K562 (cell line): ENCODE results near the gene PIEZO2. TPM values are rescaled to one million over a fixed set of nuclear protein-coding genes. Genes with fewer than 3 reads are reported as not detected.

ENCODE experiments used
- ATAC-seq: fragments of 200-7000 bp; cut with Tn5 transposase; 3 replicates; pipeline ENCODE4 v1.9.1; 2020; ENCODE audit warnings: moderate library complexity
- BruUV-seq: library from RNA; stranded (reverse); fragments of 400-500 nt; replicated peaks from 2 replicates; lab custom pipeline; 2021; lab: Mats Ljungman, UMichigan
- CTCF ChIA-PET: fragments of 300-600 bp; formaldehyde crosslinking; extraction: SDS; loops from one replicate; lab custom pipeline; 2021; ENCODE audit warnings: low intra/inter-chr PET ratio; lab: Yijun Ruan, JAX
- POLR2A ChIA-PET: fragments of 300-600, 350-650 bp; sonication (Branson Sonifier 250); formaldehyde crosslinking; extraction: SDS; loops from one replicate; lab custom pipeline; 2021; ENCODE audit warnings: antibody characterized with exemption, inconsistent platforms; lab: Yijun Ruan, JAX
- DNase-seq, 4 experiments: peaks; one replicate each; pipeline versions ENCODE4 v3.0.0 to v3.0.0-alpha.2; 2011 to 2018; ENCODE audit warnings: low spot score in 3 of 4, mixed read lengths in 3 of 4; ENCODE audit errors: extremely low read depth in 1 of 4
- FAIRE-seq: peaks from 2 replicates; lab custom pipeline; 2011; peaks lifted over from hg19 to GRCh38; lab: Jason Lieb, UNC
- H2AFZ ChIP-seq: 2 replicates; pipeline ENCODE4 v1.6.0; 2011; ENCODE audit warnings: low read depth, low read length, control low read depth, inconsistent platforms
- H3K27ac ChIP-seq: fragments of 200-600 bp; 3 replicates; pipeline ENCODE4 v1.8.0; 2011; ENCODE audit warnings: low read depth, mild to moderate bottlenecking, control low read depth, inconsistent platforms, low read length, moderate library complexity, mixed read lengths; ENCODE audit errors: extremely low read depth
- H3K27me3 ChIP-seq, 2 experiments: fragments of 300-600 bp in 1 of 2; 2 replicates in 1 of 2; 3 replicates in 1 of 2; pipeline versions ENCODE4 v1.6.0 to v1.8.0; 2011; ENCODE audit warnings: inconsistent platforms in 2 of 2, low read length in 2 of 2, mild to moderate bottlenecking in 1 of 2, mixed read lengths in 1 of 2, moderate library complexity in 1 of 2; ENCODE audit not compliant: control insufficient read depth in 2 of 2, insufficient read depth in 2 of 2
- H3K36me3 ChIP-seq: fragments of 300-600 bp; 3 replicates; pipeline ENCODE4 v1.8.0; 2011; ENCODE audit warnings: mild to moderate bottlenecking, low read length, inconsistent platforms; ENCODE audit not compliant: control insufficient read depth, insufficient read depth
- H3K4me1 ChIP-seq, 2 experiments: fragments of 200-600 bp in 1 of 2; replicated peaks in 1 of 2; 2 replicates in 1 of 2; 3 replicates in 1 of 2; pipeline versions ENCODE4 v1.5.1 to v1.8.0; 2011; ENCODE audit warnings: inconsistent platforms in 2 of 2, low read length in 2 of 2, mild to moderate bottlenecking in 1 of 2, mixed read lengths in 1 of 2, moderate library complexity in 1 of 2; ENCODE audit not compliant: control insufficient read depth in 2 of 2, insufficient read depth in 2 of 2
- H3K4me2 ChIP-seq: 2 replicates; pipeline ENCODE4 v1.6.1; 2011; ENCODE audit warnings: low read length, control low read depth, inconsistent platforms, mixed read lengths; ENCODE audit not compliant: insufficient read depth
- H3K4me3 ChIP-seq: fragments of 200-600 bp; sonication (generic), shearing (Covaris generic); 2 replicates; pipeline ENCODE4 v1.5.1; 2016; ENCODE audit warnings: control low read depth, inconsistent platforms
- H3K79me2 ChIP-seq: fragments of 200-600 bp; 3 replicates; pipeline ENCODE4 v1.8.0; 2011; ENCODE audit warnings: low read length, inconsistent platforms; ENCODE audit not compliant: control insufficient read depth, insufficient read depth
- H3K9ac ChIP-seq, 2 experiments: 2 replicates each; pipeline versions ENCODE4 v1.6.0 to v1.6.1; 2011; ENCODE audit warnings: low read depth in 2 of 2, low read length in 2 of 2, control low read depth in 1 of 2, inconsistent platforms in 1 of 2, mild to moderate bottlenecking in 1 of 2, mixed read lengths in 1 of 2; ENCODE audit not compliant: insufficient read depth in 1 of 2
- H3K9me1 ChIP-seq: one replicate; pipeline ENCODE4 v1.6.0; 2011; ENCODE audit warnings: inconsistent platforms, mild to moderate bottlenecking, low read length, moderate library complexity; ENCODE audit not compliant: control insufficient read depth, insufficient read depth
- H3K9me3 ChIP-seq: replicated peaks from 2 replicates; pipeline ENCODE4 v1.5.1; 2011; ENCODE audit warnings: low read depth, low read length, inconsistent platforms; ENCODE audit not compliant: control insufficient read depth, insufficient read depth
- H4K20me1 ChIP-seq: replicated peaks from 2 replicates; pipeline ENCODE4 v1.6.1; 2011; ENCODE audit warnings: low read length, inconsistent platforms, mixed read lengths; ENCODE audit not compliant: control insufficient read depth, insufficient read depth
- C11orf30 ChIP-seq: fragments of 450-650 bp; IDR thresholded peaks from 2 replicates; pipeline ENCODE4 v1.6.1; 2016; ENCODE audit warnings: low read depth, mild to moderate bottlenecking
- CCNT2 ChIP-seq: IDR thresholded peaks from 2 replicates; pipeline ENCODE4 v1.6.1; 2011; ENCODE audit warnings: borderline replicate concordance, low read depth, mild to moderate bottlenecking, moderate library complexity, mixed read lengths, low read length; ENCODE audit not compliant: insufficient read length; ENCODE audit errors: extremely low read depth
- CSDE1 ChIP-seq, 2 experiments: fragments of 450-650 bp; IDR thresholded peaks; 2 replicates each; pipeline ENCODE4 v1.6.1; 2016; ENCODE audit warnings: mild to moderate bottlenecking in 1 of 2
- FOXJ3 ChIP-seq: sonication (generic); formaldehyde crosslinking; IDR thresholded peaks from 2 replicates; pipeline ENCODE4 v1.4.0; 2020; ENCODE audit warnings: mild to moderate bottlenecking, missing genetic modification reagents
- HDAC8 ChIP-seq: fragments of 450-650 bp; IDR thresholded peaks from 2 replicates; pipeline ENCODE4 v1.6.1; 2016; ENCODE audit warnings: mild to moderate bottlenecking, missing genetic modification characterization, moderate library complexity, missing compliant biosample characterization
- NR2C1 ChIP-seq, 2 experiments: fragments of 450-650 bp; IDR thresholded peaks; 2 replicates each; pipeline ENCODE4 v1.6.1; 2017; ENCODE audit warnings: mild to moderate bottlenecking in 2 of 2, antibody characterized with exemption in 1 of 2, inconsistent platforms in 1 of 2, missing compliant biosample characterization in 1 of 2, missing genetic modification characterization in 1 of 2
- NR2F6 ChIP-seq: fragments of 450-650 bp; formaldehyde crosslinking; IDR thresholded peaks from 2 replicates; pipeline ENCODE4 v1.4.0; 2020; ENCODE audit warnings: mild to moderate bottlenecking
- POLR2H ChIP-seq: IDR thresholded peaks from 2 replicates; pipeline ENCODE4 v1.6.1; 2016; ENCODE audit warnings: missing genetic modification characterization, low read depth, mild to moderate bottlenecking, control low read depth, missing compliant biosample characterization, moderate library complexity
- PTBP1 ChIP-seq: fragments of 200-400 bp; formaldehyde crosslinking; IDR thresholded peaks from 2 replicates; pipeline ENCODE4 v1.6.1; 2017; ENCODE audit warnings: low read depth, low read length
- ZNF212 ChIP-seq: fragments of 450-650 bp; formaldehyde crosslinking; IDR thresholded peaks from 2 replicates; pipeline ENCODE4 v1.4.0; 2020; ENCODE audit warnings: mild to moderate bottlenecking
- WGBS: fragments of 100-300 bp; shearing (Covaris generic); methylation state at CpG from one replicate; pipeline ENCODE4 v1.1.6; 2016; ENCODE audit warnings: low coverage, mixed read lengths; ENCODE audit not compliant: insufficient coverage; ENCODE audit errors: missing lambda C conversion rate; 5-methylcytosine and 5-hydroxymethylcytosine counted together
- in situ Hi-C: fragments of 300-500 bp; cut with MboI; formaldehyde crosslinking; loops from 4 replicates; pipeline ENCODE4 v1.15.0; 2018; ENCODE audit warnings: inconsistent platforms, mixed read lengths
- intact Hi-C: fragments of 100-400 bp; cut with micrococcal nuclease; formaldehyde crosslinking; loops from 2 replicates; pipeline ENCODE4 v1.14.2; 2022
- polyA plus RNA-seq, 8 experiments: library from polyadenylated mRNA; depleted of rRNA in 4 of 8; stranded (reverse) in 5 of 8; unstranded in 3 of 8; fragments of >200 nt; fragmentation: Nextera tagmentation in 2 of 8; fragmentation: Illumina TruSeq in 1 of 8; extraction: Ambion mirVana in 2 of 8; extraction: Trizol in 1 of 8; gene quantifications; 2 replicates each; pipeline versions ENCODE4 v1.2.1 to v1.2.3, GENCODE V29; 2011 to 2014; ENCODE audit warnings: inconsistent platforms in 1 of 8, missing spikeins in 1 of 8
- total RNA-seq, 7 experiments: library from RNA; depleted of rRNA in 6 of 7; stranded (reverse); fragments of >200 nt in 6 of 7; fragmentation: Illumina TruSeq in 2 of 7; extraction: Trizol in 2 of 7; gene quantifications; 2 replicates each; pipeline versions ENCODE4 v1.2.1 to v1.2.3, GENCODE V29; 2011 to 2021; ENCODE audit warnings: low replicate concordance in 1 of 7

The PIEZO2 gene
- total and polyA plus RNA-seq, 9 of the 15 experiments (the other 6 are each of a cell fraction or from before 2014, with no cell fraction given): 0.54 to 4.1 (median 2.0) TPM

GRCh38 chr18:10759241-10759640, 390.1 kb downstream of the PIEZO2 start:
- H3K36me3 ChIP-seq: no peaks in the 10 kb centered on the region
- H3K4me2 ChIP-seq: no peak overlapping the region
- no peak overlapping the region for H3K4me3 ChIP-seq
- CTCF ChIA-PET: no interaction called here
- no peak overlapping the region for H2AFZ ChIP-seq
- no peak overlapping the region for H3K9ac ChIP-seq
- intact Hi-C loops: no loop called here
- H3K4me1 ChIP-seq: no peaks in the 10 kb centered on the region
- BruUV-seq: no TSS peak
- no peaks in the 10 kb centered on the region for H3K9me3 ChIP-seq
- 3% methylated on average over 7 of the region's 7 CpGs for WGBS
- H3K9me1 ChIP-seq: no peaks in the 10 kb centered on the region
- FAIRE-seq (no peak), DNase-seq (no peak), ATAC-seq (no peak)
- no peak overlapping the region for H3K27ac ChIP-seq
- TF ChIP-seq C11orf30 (no peak), CCNT2 (no peak), HDAC8 (no peak), FOXJ3 (CRISPR knock-in tag) (no peak), ZNF212 (CRISPR knock-in tag) (no peak), NR2F6 (CRISPR knock-in tag) (no peak), POLR2H (tag) (no peak), PTBP1 (no peak), NR2C1 (IDR thresholded peaks at IDR 0.05) (no peak), NR2C1 (tag; IDR thresholded peaks at IDR 0.05) (no peak), CSDE1 (IDR thresholded peaks at IDR 0.05) (no peak)
- H3K79me2 ChIP-seq: no peaks in the 10 kb centered on the region
- H3K27me3 ChIP-seq: peaks cover 13 to 32% of the 10 kb centered on the region in 2 experiments; a peak in 4 of 5 replicates
- POLR2A ChIA-PET: interaction anchor here (1.1 kb wide), 1 partner anchor 27 kb away, joined by 3 read pairs; no protein-coding TSS in a partner anchor
- no peaks in the 10 kb centered on the region; the same call in 1 of the 2 replicates for H4K20me1 ChIP-seq
- in situ Hi-C loops: no loop called here
